Astrocyte of the spinal cord (primary cell): ENCODE data around the gene PDLIM5.

ENCODE experiments used
- DNase-seq: peaks from one replicate; pipeline ENCODE4 v3.0.0; 2011; ENCODE audit warnings: low read depth, low spot score
- H3K4me3 ChIP-seq: 2 replicates; pipeline ENCODE4 v1.5.1; 2011; ENCODE audit warnings: low read depth, mild to moderate bottlenecking, low read length, moderate library complexity
- in situ Hi-C: cut with HindIII; loops from 2 replicates; pipeline ENCODE4 v1.10.0; 2017; ENCODE audit warnings: low sequenced_read_pairs
- TF ChIP-seq, protein P1 (sequence below): IDR thresholded peaks from 2 replicates; pipeline ENCODE4 v1.5.1; 2012; ENCODE audit warnings: low read depth, mild to moderate bottlenecking, low read length, inconsistent platforms

The PDLIM5 gene

DNA sequence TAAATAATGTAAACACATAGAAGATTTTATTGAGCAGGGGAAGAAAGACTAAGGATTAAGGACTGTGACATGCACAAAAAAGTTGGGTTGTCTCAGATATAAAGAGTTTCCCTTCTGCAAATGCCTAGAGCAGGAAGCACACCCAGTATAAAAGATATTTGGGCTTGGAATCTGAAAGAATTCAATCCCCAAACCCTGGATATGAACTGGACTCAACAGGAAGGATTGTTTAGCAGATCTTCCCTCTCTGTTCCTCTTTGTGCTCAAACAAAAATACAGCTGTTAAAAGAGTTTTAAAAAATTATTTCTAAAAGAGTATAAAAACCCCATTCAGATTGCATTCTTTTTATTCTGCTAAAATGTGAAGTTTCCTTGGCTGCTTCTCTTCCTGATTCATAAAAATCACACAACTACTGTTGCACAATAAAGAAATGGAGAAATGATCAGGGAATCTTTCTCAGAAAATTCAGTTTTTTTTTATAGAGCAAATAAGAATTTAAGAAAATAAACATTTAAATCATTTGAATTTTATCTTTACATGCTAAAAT is 71.4 kb downstream of the PDLIM5 start:
- in situ Hi-C loops: no loop called here
- H3K4me3 ChIP-seq: no peak overlapping the region

DNA sequence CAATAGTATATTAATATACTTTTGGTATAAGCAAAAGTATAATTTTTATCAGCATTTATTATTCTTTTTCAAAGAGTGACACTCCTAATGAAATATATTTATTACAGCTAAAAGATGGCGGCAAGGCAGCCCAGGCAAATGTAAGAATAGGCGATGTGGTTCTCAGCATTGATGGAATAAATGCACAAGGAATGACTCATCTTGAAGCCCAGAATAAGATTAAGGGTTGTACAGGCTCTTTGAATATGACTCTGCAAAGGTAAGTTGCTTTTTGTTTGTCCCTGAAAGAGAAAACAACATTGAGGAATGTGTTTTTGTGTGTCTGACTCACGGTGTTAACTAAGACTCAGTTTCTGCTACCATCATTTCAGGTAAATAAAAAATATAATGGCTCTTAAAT is 71.9 kb downstream of the PDLIM5 start:
- TF ChIP-seq, protein P1, sequence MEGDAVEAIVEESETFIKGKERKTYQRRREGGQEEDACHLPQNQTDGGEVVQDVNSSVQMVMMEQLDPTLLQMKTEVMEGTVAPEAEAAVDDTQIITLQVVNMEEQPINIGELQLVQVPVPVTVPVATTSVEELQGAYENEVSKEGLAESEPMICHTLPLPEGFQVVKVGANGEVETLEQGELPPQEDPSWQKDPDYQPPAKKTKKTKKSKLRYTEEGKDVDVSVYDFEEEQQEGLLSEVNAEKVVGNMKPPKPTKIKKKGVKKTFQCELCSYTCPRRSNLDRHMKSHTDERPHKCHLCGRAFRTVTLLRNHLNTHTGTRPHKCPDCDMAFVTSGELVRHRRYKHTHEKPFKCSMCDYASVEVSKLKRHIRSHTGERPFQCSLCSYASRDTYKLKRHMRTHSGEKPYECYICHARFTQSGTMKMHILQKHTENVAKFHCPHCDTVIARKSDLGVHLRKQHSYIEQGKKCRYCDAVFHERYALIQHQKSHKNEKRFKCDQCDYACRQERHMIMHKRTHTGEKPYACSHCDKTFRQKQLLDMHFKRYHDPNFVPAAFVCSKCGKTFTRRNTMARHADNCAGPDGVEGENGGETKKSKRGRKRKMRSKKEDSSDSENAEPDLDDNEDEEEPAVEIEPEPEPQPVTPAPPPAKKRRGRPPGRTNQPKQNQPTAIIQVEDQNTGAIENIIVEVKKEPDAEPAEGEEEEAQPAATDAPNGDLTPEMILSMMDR: no peak
- H3K4me3 ChIP-seq: no peak overlapping the region
- peak; percentile 55 for DNase-seq
- in situ Hi-C loops: no loop called here

More for the DNA sequence above, 71.4 kb downstream of the PDLIM5 start:
- no peak for DNase-seq
- TF ChIP-seq, protein P1: no peak

DNA sequence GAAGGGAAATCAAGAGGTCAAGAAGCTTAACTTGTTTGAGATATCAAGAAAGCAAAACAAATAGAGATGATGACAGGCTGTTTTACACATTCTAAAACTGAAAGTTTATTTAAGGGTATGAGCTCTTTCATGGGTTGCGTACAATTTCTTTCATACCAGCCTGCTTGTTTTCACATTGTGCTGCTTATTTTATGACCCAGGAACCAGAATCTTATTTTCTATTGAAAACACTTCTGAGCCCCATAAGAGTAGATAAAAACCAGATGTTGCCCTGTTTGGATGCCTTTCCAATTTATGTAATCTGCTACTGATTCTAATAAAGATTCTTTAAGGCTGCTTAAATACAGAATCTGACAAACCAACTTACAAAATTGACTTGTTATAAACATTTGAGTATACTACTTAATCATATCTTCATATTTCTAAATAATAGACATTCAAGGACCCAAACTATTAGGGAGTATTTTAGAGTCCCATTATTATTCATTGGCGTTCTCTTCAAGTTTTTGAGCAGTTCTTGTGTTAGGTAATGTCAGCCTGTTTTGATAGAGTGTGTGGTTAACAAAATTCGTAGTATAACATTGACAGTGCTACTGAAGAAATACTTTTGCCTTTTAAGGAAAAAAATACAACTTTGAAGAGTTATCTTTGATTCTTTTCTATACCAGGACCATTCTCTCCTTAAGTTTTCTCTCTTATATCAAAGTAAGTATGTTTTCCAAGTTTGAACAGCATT is 74.4 kb downstream of the PDLIM5 start:
- peak; percentile 49 for DNase-seq
- H3K4me3 ChIP-seq: no peak overlapping the region

DNA sequence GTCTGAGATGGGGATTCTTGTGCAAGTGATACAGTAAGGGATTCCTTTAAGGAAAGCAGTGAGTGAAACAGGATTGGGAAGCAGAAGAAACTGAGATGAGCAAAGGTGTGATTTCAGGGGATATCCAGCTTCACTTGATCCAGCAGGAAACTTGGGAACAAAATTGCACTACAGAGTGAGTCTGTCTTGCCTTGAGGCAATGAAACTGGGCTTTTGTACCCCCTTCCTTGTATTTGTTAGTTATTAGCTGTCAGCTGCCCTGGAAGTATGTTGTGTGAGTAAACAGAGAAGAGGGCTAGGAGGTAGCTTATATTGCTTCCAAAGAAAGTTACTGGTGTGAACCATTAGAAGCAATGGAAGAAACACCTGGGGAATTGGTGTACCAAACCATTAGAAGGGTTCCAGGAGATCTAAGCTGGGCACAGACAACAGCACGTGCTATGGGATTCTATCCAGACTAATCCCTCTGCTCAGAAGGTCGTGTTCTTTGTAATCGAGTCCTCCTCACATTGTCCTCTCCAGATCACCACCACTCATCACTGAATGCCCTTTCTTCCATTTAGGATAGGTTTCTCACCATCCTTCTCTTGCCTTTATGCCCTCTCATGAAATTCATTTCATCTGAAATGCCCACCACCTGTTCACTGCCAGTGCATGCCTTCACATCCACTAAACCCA is 76.0 kb downstream of the PDLIM5 start:
- no peak for DNase-seq
- H3K4me3 ChIP-seq: no peak overlapping the region
- in situ Hi-C loops: no loop called here
- TF ChIP-seq, protein P1: no peak

More for the DNA sequence above, 74.4 kb downstream of the PDLIM5 start:
- in situ Hi-C loops: no loop called here
- TF ChIP-seq, protein P1: no peak

DNA sequence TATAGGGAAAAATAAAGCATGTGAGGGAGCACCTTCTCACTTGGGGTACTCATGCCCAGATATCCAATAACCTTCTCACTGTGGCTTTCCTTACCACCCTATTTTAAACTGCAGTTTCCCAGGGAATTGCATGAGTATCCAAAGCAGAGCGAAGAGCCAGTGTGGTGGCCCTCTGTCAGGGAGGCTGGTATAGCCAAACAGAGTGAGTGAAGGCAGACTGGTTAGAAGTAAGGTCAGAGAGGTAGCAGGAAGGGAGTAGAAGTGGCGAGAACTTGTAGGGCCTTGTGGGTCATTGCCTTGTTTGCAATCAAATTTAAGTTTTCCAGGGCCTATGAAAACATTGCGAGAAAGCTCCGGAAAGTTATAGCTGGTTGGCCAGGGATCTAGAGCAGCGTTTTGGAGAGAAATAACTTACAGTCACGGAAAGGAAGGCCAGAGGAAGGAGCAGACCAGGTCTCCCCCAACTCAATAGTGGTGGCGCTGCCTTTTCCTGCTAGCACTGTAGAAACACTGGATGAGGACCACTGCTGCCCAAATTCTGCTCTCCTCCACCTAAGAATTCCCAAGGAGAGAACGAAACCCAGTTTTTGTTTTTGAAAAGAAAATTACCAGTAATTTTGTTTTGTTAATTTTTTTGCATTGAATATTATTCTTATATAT is 77.2 kb downstream of the PDLIM5 start:
- H3K4me3 ChIP-seq: no peak overlapping the region
- DNase-seq: no peak
- TF ChIP-seq, protein P1: no peak
- in situ Hi-C loops: no loop called here

DNA sequence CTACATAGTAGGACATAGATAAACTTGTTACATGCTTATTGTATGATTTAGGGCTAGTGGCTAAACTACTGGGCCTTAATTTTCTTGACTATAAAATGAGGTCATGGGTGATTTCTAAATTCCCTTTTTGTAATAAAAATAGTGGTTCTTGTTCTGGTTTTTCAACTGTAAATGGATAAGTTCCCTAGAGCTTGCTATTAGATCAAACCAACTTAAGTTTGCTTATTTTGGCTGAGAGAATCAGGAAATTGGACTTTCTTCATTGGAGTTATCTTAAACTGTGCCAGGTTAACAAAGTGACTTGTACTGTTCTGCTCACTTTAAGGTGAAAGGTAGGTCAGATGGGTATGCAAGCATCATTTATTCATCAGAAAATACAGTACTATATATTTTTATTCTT is 78.3 kb downstream of the PDLIM5 start:
- no peak for DNase-seq
- in situ Hi-C loops: no loop called here

More for the DNA sequence above, 78.3 kb downstream of the PDLIM5 start:
- H3K4me3 ChIP-seq: no peak overlapping the region
- TF ChIP-seq, protein P1: no peak
